ENCODE results near the gene ZNF385A. TPM values are rescaled to one million over a fixed set of nuclear protein-coding genes. Genes with fewer than 3 reads are reported as not detected.

ZNF385A gene
- total RNA-seq, 4 donors from 2014 or later: 9.0 to 19.8 (median 13.5) TPM

- WGBS, 2 donors: 81 to 87% methylated on average over 5 of the region's 5 CpGs
- TF ChIP-seq POLR2A (IDR thresholded peaks at IDR 0.05): no peak
- no peak for TF ChIP-seq EP300 (IDR thresholded peaks at IDR 0.05)
- no peak for TF ChIP-seq CTCF (IDR thresholded peaks at IDR 0.05)
- no peak for DNase-seq (ENCODE audit: low spot score in 2 of 2)
- Histone ChIP-seq H3K27ac (no peak overlapping the region), H3K9me3 (no peaks in the 10 kb centered on the region), H3K4me1 (peaks cover 0 to 28% (median 12%) of the 10 kb centered on the region in 4 donors), H3K4me3 (no peak overlapping the region), H3K36me3 (peaks cover 0 to 4% (median 0%) of the 10 kb centered on the region in 3 donors), H3K27me3 (no peaks in the 10 kb centered on the region)
Observed at GRCh38 chr12:54389607-54390175, 5.2 kb upstream of the ZNF385A start.

GRCh38 chr12:54389134-54389508 is 4.6 kb upstream of the ZNF385A start:
- Histone ChIP-seq H3K27me3 (no peaks in the 10 kb centered on the region), H3K9me3 (no peaks in the 10 kb centered on the region), H3K27ac (no peak overlapping the region), H3K36me3 (no peaks in the 10 kb centered on the region), H3K4me3 (no peak overlapping the region), H3K4me1 (peaks cover 0 to 30% (median 12%) of the 10 kb centered on the region in 4 donors)
- TF ChIP-seq POLR2A (IDR thresholded peaks at IDR 0.05) (no peak), EP300 (IDR thresholded peaks at IDR 0.05) (no peak), CTCF (IDR thresholded peaks at IDR 0.05) (no peak)
- 81 to 90% methylated on average over 2 to 3 of the region's 3 CpGs for WGBS, 2 donors
- DNase-seq (ENCODE audit: low spot score in 2 of 2): no peak

- no peak overlapping the region for H3K27ac ChIP-seq
- no peaks in the 10 kb centered on the region for H3K36me3 ChIP-seq
- H3K4me3 ChIP-seq: no peak overlapping the region
- peaks cover 0 to 30% (median 12%) of the 10 kb centered on the region in 4 donors for H3K4me1 ChIP-seq
- DNase-seq (ENCODE audit: low spot score in 2 of 2): no peak
- 61 to 68% methylated on average over 4 of the region's 4 CpGs for WGBS, 2 donors
- TF ChIP-seq EP300 (IDR thresholded peaks at IDR 0.05) (no peak), POLR2A (IDR thresholded peaks at IDR 0.05) (no peak), CTCF (IDR thresholded peaks at IDR 0.05) (no peak)
- H3K27me3 ChIP-seq: no peaks in the 10 kb centered on the region
- H3K9me3 ChIP-seq: no peaks in the 10 kb centered on the region
Observed at GRCh38 chr12:54388237-54389133, 4.0 kb upstream of the ZNF385A start.

GRCh38 chr12:54387114-54387467 is 2.6 kb upstream of the ZNF385A start:
- Histone ChIP-seq H3K27ac (peak overlapping the region in 1 of 4 donors; percentile 4), H3K27me3 (no peaks in the 10 kb centered on the region), H3K4me1 (peaks cover 0 to 30% (median 12%) of the 10 kb centered on the region in 4 donors), H3K4me3 (no peak overlapping the region), H3K36me3 (no peaks in the 10 kb centered on the region), H3K9me3 (no peaks in the 10 kb centered on the region)
- no peak for TF ChIP-seq EP300 (IDR thresholded peaks at IDR 0.05)
- no peak for TF ChIP-seq CTCF (IDR thresholded peaks at IDR 0.05)
- TF ChIP-seq POLR2A (IDR thresholded peaks at IDR 0.05): no peak
- WGBS, 2 donors: 89 to 90% methylated on average over 3 of the region's 3 CpGs
- no peak for DNase-seq (ENCODE audit: low spot score in 2 of 2)

Measured in tibial nerve (tissue), 4 donors.